A549 treated with AZD2906 at 1 μM for 4 hours (cell line): ENCODE measurements around the gene APEH. TPM values are rescaled to one million over a fixed set of nuclear protein-coding genes. Genes with fewer than 3 reads are reported as not detected.

Experiments
- total RNA-seq: library from RNA; stranded (reverse); fragments of 200-300 nt; extraction: Qiagen RNA extraction; gene quantifications from 5 replicates; pipeline ENCODE4 v1.2.3, GENCODE V29; 2022

Gene APEH
- total RNA-seq, result 60.7 to 66.5 TPM (median 63.9 TPM) in 5 replicates

DNA sequence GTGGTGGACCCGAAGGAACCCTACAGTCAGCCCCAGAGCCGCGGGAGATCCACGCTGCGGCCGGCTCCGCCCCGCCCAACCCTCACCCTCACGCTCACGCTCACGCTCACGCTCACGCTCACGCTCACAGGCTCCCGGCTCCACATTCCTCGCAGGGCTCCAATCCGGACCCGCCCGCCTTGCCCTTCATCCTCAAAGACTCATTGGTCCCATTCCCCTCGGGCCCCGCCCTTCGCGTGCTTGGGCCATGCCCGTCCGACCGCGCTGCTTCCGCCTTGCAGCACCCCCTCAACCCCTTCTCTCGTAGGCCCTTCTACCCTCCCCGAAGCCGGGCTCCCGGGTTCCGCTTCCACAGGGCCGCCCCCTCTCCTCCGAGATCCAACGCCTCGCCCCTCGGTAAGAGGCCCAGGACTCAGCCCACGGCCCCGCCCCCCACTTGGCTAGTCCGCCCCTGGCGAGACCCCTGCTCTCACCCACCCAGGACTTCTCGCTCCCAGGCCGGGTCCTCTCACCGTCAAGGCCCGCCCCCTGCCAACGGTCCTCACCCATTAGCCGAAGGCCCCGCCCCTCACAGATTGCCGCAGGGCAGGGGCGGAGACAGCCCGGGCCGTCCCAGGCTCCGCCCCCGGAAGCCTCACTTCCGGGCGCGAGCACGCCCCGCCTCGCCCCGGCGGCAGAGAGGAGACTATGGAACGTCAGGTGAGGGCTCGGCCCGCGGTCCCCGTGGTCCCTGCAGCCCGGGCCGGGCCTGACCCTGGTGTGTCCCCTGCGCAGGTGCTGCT is at the start of gene APEH:
APEH (plus strand) TSS at position 637 of the 782 bp plus-strand sequence; CDS start at position 688, 51 bp downstream.

GRCh38 chr3:49689046-49689907 is 15.1 kb downstream of the APEH start, which contains the start of the genes MST1 and RNF123:
TSS of gene MST1 (minus strand) at chr3:49689474. CDS start at chr3:49688691, 783 bp downstream.
TSS of gene RNF123 (plus strand) at chr3:49689557. CDS start at chr3:49691166, 1,609 bp downstream.

DNA sequence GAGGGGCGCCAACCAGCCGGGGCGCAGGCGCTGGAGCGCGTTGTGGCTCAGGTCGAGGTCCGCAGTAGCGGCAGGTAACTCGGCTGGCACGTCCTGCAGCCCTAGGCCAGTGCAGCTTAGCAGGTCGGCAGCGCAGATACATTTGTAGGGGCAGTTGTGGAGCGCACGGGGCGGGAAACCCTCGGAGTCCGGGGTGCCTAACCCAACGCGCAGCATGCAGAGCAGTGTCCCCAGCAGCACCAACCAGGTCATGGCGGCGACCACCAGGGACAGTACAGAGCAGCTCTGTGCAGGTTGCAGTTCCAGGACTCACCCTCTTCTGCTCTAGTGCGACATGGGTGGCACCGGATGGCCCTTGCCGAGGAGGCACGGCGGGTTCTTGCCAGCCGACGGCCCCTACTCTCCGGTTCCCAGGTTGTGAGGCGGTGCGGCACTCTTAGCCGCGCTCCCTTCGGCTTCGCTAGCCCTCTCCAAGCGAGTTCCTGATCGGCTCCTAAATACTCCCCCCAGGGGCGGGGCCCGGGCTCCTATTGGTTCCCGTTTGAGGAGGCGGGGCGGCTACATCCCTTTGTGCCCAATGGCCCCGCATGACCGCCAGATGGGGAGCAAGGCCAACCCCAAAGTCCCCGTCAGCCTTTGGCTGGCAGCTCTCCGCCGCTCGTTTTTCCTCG is 45.2 kb downstream of the APEH start, which contains the start of gene AMIGO3:
AMIGO3 (minus strand) TSS at position 471 of the 671 bp plus-strand sequence; CDS start at position 252, 219 bp downstream.

DNA sequence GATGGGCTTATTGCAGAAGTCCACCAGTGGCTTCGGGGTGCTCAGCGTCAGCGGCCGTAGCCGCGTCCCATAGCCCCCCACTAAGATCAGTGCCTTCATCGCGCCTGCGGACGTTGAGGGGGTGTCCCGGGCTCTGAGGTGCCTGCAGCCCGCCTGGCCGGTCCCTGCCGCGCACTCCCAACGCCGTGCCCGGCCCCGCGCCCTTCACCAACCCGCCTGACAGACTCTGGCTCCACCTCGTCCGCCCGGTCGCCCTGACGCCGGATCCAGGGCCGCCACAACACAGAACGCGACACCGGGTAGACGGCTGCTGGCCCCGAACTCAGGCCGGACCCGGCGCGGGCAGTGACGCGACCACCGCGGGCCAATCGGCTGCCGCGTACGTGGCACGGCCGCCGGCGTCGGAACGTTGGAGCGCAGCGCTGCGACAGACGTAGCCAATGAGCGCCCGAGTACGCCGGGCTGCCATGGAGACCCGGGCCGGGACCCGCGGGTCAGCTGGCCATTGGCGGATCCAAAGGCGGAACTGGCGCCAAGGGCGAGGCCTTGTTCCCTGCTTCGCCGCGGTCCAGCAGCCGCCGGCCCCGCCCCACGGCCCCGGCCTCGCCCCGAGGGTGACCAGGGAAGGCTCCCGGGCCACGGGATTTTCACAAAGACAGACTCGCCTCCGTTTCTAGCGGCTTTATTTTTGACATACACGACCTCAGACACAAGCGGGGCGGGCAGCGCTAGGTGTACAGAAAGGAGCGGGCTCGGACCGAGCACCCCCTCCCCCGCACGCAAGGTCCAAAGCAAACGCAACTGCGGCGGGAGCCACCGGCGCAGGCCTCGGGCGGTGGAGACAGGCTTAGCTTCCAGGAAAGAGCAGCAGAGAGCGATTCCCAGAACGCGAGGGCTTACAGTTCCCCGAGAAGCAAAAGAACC is 49.7 kb downstream of the APEH start, which contains the start of gene GMPPB:
GMPPB (minus strand) TSS at position 324 of the 924 bp plus-strand sequence; CDS start at position 99, 225 bp downstream.

Other genes with a start within 250 kb of the APEH start
- 4.8 to 6.1 TPM (median 5.6 TPM) in 5 replicates for gene NICN1, start 245.0 kb upstream of the APEH start, total RNA-seq
- 47.2 to 61.1 TPM (median 56.0 TPM) in 5 replicates for gene DAG1, start 204.1 kb upstream of the APEH start, total RNA-seq
- 0.12 to 0.19 TPM (median 0.16 TPM) in 5 replicates for gene BSN, start 119.9 kb upstream of the APEH start, total RNA-seq
- gene MST1, start 15.1 kb downstream of the APEH start, total RNA-seq, result 0.81 to 2.3 TPM (median 1.6 TPM) in 5 replicates
- 9.4 to 15.5 TPM (median 13.9 TPM) in 5 replicates for gene RNF123, start 15.2 kb downstream of the APEH start, total RNA-seq
- gene AMIGO3, start 45.3 kb downstream of the APEH start, total RNA-seq, result 0.58 to 1.8 TPM (median 0.82 TPM) in 5 replicates
- gene GMPPB, start 49.6 kb downstream of the APEH start, total RNA-seq, result 14.2 to 20.7 TPM (median 18.2 TPM) in 5 replicates
- gene IP6K1, start 112.2 kb downstream of the APEH start, total RNA-seq, result 20.5 to 23.7 TPM (median 21.2 TPM) in 5 replicates
- gene CDHR4, start 125.5 kb downstream of the APEH start, total RNA-seq, result 0.12 to 0.42 TPM (median 0.28 TPM) in 5 replicates
- gene INKA1, start 128.9 kb downstream of the APEH start, total RNA-seq, result 1.9 to 2.8 TPM (median 2.3 TPM) in 5 replicates
- gene UBA7, start 139.6 kb downstream of the APEH start, total RNA-seq, result 0.18 to 0.66 TPM (median 0.25 TPM) in 5 replicates
- gene TRAIP, start 182.2 kb downstream of the APEH start, total RNA-seq, result 10.6 to 12.9 TPM (median 12.8 TPM) in 5 replicates
- 0.17 to 0.30 TPM (median 0.23 TPM) in 5 replicates for gene CAMKV, start 195.6 kb downstream of the APEH start, total RNA-seq
- 4.5 to 6.4 TPM (median 6.1 TPM) in 5 replicates for gene MST1R, start 229.5 kb downstream of the APEH start, total RNA-seq